Panc1 (cell line): Measurements from ENCODE around the gene YES1. TPM values are rescaled to one million over a fixed set of nuclear protein-coding genes. Genes with fewer than 3 reads are reported as not detected.

Experiments
- ATAC-seq: fragments of 200-7000 bp; cut with Tn5 transposase; 2 replicates; pipeline ENCODE4 v1.9.1; 2020; ENCODE audit warnings: mild to moderate bottlenecking, moderate library complexity
- BruUV-seq: library from RNA; stranded (reverse); fragments of 400-500 nt; replicated peaks from 2 replicates; lab custom pipeline; 2021; lab: Mats Ljungman, UMichigan
- CTCF ChIA-PET: fragments of 300-600 bp; sonication (Branson Sonifier 250); formaldehyde crosslinking; loops from one replicate; lab custom pipeline; 2022; ENCODE audit warnings: antibody characterized with exemption; lab: Charles Lee
- POLR2A ChIA-PET: fragments of 300-600 bp; sonication (Branson Sonifier 250); formaldehyde crosslinking; loops from one replicate; lab custom pipeline; 2022; ENCODE audit warnings: antibody characterized with exemption; lab: Charles Lee
- DNase-seq: peaks from one replicate; pipeline ENCODE4 v3.0.0-alpha.2; 2010; ENCODE audit warnings: low read depth, low spot score
- H3K27ac ChIP-seq: 2 replicates; pipeline ENCODE4 v1.5.1; 2011; ENCODE audit warnings: mild to moderate bottlenecking, low read length, inconsistent platforms
- H3K27me3 ChIP-seq: fragments of 200-500 bp; sonication (Bioruptor generic); 2 replicates; pipeline ENCODE4 v1.6.0; 2014; ENCODE audit warnings: low read length, inconsistent platforms; ENCODE audit not compliant: control insufficient read depth, insufficient read depth
- H3K36me3 ChIP-seq: fragments of 200-500 bp; sonication (Bioruptor generic); 2 replicates; pipeline ENCODE4 v1.5.1; 2014; ENCODE audit warnings: inconsistent platforms, mild to moderate bottlenecking, low read length, moderate library complexity; ENCODE audit not compliant: control insufficient read depth, insufficient read depth
- H3K4me1 ChIP-seq: 2 replicates; pipeline ENCODE4 v1.5.1; 2011; ENCODE audit warnings: inconsistent platforms, mild to moderate bottlenecking, low read length, moderate library complexity; ENCODE audit not compliant: control insufficient read depth, insufficient read depth
- H3K4me3 ChIP-seq, 2 experiments: 2 replicates each; pipeline ENCODE4 v1.5.1; 2011 to 2012; ENCODE audit warnings: low read depth in 2 of 2, low read length in 2 of 2, mild to moderate bottlenecking in 2 of 2, inconsistent platforms in 1 of 2, moderate library complexity in 1 of 2
- H3K9me3 ChIP-seq: fragments of 200-500 bp; sonication (Bioruptor generic); 2 replicates; pipeline ENCODE4 v1.5.1; 2014; ENCODE audit warnings: low read depth, mild to moderate bottlenecking, inconsistent platforms, low read length, moderate library complexity; ENCODE audit not compliant: control insufficient read depth, insufficient read depth
- POLR2AphosphoS5 ChIP-seq: IDR thresholded peaks from 2 replicates; pipeline ENCODE4 v1.6.1; 2012; ENCODE audit warnings: mild to moderate bottlenecking, low read depth, low read length, moderate library complexity
- SIN3A ChIP-seq: IDR thresholded peaks from 2 replicates; pipeline ENCODE4 v1.6.1; 2012; ENCODE audit warnings: low read depth, mild to moderate bottlenecking, low read length, moderate library complexity, borderline replicate concordance; ENCODE audit not compliant: insufficient read depth
- TCF7L2 ChIP-seq: IDR thresholded peaks from 2 replicates; pipeline ENCODE4 v1.6.1; 2011; ENCODE audit warnings: mild to moderate bottlenecking, low read depth, low read length, inconsistent platforms
- in situ Hi-C: cut with HindIII; loops from 2 replicates; pipeline ENCODE4 v1.10.0; 2016; ENCODE audit warnings: low sequenced_read_pairs, low pct_unique_long_range_greater_than_20kb
- intact Hi-C: fragments of 100-400 bp; cut with micrococcal nuclease; formaldehyde crosslinking; loops from one replicate; pipeline ENCODE4 v1.10.0; 2022; ENCODE audit not compliant: unreplicated experiment
- total RNA-seq: library from RNA; stranded (reverse); gene quantifications from one replicate; pipeline ENCODE4 v1.2.1, GENCODE V29; 2021; ENCODE audit not compliant: unreplicated experiment
- TF ChIP-seq, protein P1 (sequence below), 2 experiments: IDR thresholded peaks; 2 replicates each; pipeline ENCODE4 v1.6.1; 2011 to 2012; ENCODE audit warnings: low read depth in 2 of 2, control low read depth in 1 of 2, low read length in 1 of 2, mild to moderate bottlenecking in 1 of 2, moderate library complexity in 1 of 2; ENCODE audit not compliant: insufficient read depth in 1 of 2
- TF ChIP-seq, protein P2 (sequence below): fragments of 450-650 bp; IDR thresholded peaks from 2 replicates; pipeline ENCODE4 v1.5.1; 2017; ENCODE audit warnings: mild to moderate bottlenecking

YES1 gene
- total RNA-seq, 1 experiment from 2014 or later, result 91.6 TPM

DNA sequence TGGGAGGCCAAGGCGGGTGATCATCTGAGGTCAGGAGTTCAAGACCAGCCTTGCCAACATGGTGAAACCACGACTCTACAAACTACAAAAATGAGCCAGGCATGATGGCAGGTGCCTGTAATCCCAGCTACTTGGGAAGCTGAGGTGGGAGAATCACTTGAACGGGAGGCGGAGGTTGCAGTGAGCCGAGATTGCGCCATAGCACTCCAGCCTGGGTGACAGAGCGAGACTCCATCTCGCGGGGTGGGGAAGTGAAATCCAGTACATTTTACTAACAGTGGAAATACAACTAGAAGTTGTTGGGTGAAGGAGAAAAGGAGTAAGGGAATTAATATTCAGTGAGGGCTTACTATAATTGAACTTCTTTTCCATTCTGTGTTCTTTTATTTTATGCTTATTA, 86.4 kb downstream of the YES1 start:
- no peaks in the 10 kb centered on the region for H3K27me3 ChIP-seq
- H3K9me3 ChIP-seq, result no peaks in the 10 kb centered on the region
- in situ Hi-C loops (no loop called here), intact Hi-C loops (no loop called here)
- ChIA-PET CTCF (interaction anchor here (0.5 kb wide), 1 partner anchor 169 kb away, joined by 3 read pairs; no protein-coding TSS in a partner anchor), POLR2A (no interaction called here)
- ATAC-seq (no peak), DNase-seq (no peak)
- no TSS peak for BruUV-seq
- H3K36me3 ChIP-seq, result peaks cover 5% of the 10 kb centered on the region; the same call in 1 of the 2 replicates
- TF ChIP-seq, protein P1, sequence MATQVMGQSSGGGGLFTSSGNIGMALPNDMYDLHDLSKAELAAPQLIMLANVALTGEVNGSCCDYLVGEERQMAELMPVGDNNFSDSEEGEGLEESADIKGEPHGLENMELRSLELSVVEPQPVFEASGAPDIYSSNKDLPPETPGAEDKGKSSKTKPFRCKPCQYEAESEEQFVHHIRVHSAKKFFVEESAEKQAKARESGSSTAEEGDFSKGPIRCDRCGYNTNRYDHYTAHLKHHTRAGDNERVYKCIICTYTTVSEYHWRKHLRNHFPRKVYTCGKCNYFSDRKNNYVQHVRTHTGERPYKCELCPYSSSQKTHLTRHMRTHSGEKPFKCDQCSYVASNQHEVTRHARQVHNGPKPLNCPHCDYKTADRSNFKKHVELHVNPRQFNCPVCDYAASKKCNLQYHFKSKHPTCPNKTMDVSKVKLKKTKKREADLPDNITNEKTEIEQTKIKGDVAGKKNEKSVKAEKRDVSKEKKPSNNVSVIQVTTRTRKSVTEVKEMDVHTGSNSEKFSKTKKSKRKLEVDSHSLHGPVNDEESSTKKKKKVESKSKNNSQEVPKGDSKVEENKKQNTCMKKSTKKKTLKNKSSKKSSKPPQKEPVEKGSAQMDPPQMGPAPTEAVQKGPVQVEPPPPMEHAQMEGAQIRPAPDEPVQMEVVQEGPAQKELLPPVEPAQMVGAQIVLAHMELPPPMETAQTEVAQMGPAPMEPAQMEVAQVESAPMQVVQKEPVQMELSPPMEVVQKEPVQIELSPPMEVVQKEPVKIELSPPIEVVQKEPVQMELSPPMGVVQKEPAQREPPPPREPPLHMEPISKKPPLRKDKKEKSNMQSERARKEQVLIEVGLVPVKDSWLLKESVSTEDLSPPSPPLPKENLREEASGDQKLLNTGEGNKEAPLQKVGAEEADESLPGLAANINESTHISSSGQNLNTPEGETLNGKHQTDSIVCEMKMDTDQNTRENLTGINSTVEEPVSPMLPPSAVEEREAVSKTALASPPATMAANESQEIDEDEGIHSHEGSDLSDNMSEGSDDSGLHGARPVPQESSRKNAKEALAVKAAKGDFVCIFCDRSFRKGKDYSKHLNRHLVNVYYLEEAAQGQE (IDR thresholded peaks at IDR 0.05; ENCODE audit: insufficient read depth in 1 of 2, low read depth in 2 of 2, low read length in 1 of 2), result no peak
- TF ChIP-seq POLR2AphosphoS5 (no peak), TCF7L2 (no peak), SIN3A (no peak)
- TF ChIP-seq, protein P2, sequence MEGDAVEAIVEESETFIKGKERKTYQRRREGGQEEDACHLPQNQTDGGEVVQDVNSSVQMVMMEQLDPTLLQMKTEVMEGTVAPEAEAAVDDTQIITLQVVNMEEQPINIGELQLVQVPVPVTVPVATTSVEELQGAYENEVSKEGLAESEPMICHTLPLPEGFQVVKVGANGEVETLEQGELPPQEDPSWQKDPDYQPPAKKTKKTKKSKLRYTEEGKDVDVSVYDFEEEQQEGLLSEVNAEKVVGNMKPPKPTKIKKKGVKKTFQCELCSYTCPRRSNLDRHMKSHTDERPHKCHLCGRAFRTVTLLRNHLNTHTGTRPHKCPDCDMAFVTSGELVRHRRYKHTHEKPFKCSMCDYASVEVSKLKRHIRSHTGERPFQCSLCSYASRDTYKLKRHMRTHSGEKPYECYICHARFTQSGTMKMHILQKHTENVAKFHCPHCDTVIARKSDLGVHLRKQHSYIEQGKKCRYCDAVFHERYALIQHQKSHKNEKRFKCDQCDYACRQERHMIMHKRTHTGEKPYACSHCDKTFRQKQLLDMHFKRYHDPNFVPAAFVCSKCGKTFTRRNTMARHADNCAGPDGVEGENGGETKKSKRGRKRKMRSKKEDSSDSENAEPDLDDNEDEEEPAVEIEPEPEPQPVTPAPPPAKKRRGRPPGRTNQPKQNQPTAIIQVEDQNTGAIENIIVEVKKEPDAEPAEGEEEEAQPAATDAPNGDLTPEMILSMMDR, result no peak
- no peak overlapping the region for H3K4me3 ChIP-seq
- H3K4me1 ChIP-seq, result no peaks in the 10 kb centered on the region
- H3K27ac ChIP-seq, result no peak overlapping the region

- no peaks in the 10 kb centered on the region for H3K9me3 ChIP-seq
- POLR2A ChIA-PET, result no interaction called here
- intact Hi-C loops, result no loop called here
- H3K4me3 ChIP-seq, result no peak overlapping the region
- no peaks in the 10 kb centered on the region for H3K4me1 ChIP-seq
- DNase-seq, result no peak
- ATAC-seq, result no peak
- no peaks in the 10 kb centered on the region for H3K27me3 ChIP-seq
- TF ChIP-seq SIN3A, result no peak
- TF ChIP-seq, protein P2, result no peak
- TF ChIP-seq, protein P1 (IDR thresholded peaks at IDR 0.05; ENCODE audit: insufficient read depth in 1 of 2, low read depth in 2 of 2, low read length in 1 of 2), result no peak
- in situ Hi-C loops, result no loop called here
- H3K36me3 ChIP-seq, result peaks cover 5% of the 10 kb centered on the region; the same call in 1 of the 2 replicates
- BruUV-seq, result TSS peak; percentile 74
- no peak overlapping the region for H3K27ac ChIP-seq
- CTCF ChIA-PET, result no interaction called here
Observed at GRCh38 chr18:723541-724080, 88.4 kb downstream of the YES1 start.
